ENCODE data around the gene ALG3. TPM values are rescaled to one million over a fixed set of nuclear protein-coding genes. Genes with fewer than 3 reads are reported as not detected.

Gene ALG3
- total RNA-seq, 1 donor from 2014 or later = 46.2 TPM

DNA sequence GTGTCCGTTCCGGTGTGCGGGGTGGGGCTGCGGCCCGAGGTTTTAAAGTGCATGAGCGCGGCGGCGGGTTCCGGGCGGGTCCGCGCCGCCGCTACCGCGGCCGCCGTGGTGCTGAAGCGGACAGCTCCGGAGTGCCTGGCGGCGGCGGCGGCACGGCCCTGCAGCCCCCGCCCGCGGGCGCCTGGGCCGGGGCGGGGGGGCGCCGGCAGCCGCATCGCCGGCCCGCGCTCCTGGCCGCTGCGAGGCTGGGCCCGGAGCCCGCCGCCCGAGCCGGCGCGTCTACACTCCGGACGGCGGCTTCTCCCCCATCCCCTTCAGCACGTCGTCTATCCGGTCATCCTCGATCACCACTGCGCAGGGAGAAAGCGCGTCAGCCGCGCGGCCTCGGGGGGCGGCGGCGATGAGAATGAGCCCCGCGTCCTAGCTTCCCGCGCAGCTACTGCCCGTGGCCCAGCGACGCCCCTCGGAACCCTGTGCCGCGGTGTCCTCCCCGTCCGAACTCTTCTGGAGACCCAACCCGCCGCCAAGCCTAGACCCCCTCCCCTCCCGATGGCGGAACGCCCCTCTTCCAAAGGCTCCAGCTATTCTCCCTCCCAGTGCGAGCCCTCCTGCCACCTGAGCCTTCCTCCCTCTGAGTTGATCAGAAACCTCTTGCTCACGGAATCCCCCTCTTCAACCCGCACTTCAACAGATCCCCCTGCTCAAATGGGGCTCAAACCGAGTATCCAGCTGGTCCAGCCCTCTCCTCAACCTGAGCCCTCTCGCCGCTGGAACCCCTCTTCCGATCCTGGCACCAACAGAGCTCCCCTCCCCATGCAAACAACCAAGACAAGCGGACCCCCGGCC, 11.3 kb upstream of the ALG3 start:
- DNase-seq (ENCODE audit: low spot score) = no peak

DNA sequence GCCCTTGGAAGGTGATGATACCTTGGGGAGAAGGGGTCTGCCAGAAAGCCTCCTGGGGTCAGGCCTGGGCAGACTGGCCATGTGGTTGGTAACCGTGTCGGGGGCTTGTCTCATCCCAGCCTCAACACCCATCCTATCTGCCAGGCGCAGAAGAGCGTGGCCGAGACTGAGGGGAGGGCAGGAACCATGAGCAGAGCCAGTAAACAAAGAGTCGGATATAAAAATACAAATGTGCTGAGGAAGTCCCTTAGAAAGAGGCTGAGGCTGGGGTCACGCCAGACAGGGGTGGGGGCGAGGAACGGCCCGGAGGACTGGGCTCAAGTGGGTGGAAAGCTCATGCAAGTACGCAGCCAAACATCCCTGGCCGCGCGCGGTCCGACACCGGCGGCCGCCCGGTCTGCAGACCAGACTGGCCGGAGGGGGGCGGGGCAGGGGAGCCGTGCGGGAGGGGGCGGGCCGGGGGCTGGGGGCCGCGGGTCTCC, 10.7 kb upstream of the ALG3 start:
- no peak for DNase-seq (ENCODE audit: low spot score)

DNA sequence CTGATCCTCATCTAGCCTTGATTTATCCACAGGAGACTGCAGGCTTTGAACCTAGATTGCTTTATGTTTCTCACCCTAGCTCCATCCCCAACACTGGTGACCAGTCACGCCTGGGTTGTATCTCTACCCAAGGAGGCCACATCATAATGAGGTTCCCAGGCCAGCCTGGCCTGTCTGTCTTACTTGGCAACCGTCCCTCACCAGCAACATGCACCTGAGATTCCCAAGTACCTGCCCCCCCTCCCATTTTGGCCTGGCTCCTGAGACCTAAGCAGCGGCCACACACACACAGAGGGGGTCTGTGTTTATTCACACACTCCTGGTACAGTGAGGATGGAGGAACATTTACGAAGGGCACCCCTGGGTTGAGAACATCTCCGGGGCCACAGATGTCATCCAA, 10.2 kb upstream of the ALG3 start:
- no peak for DNase-seq (ENCODE audit: low spot score)

DNA sequence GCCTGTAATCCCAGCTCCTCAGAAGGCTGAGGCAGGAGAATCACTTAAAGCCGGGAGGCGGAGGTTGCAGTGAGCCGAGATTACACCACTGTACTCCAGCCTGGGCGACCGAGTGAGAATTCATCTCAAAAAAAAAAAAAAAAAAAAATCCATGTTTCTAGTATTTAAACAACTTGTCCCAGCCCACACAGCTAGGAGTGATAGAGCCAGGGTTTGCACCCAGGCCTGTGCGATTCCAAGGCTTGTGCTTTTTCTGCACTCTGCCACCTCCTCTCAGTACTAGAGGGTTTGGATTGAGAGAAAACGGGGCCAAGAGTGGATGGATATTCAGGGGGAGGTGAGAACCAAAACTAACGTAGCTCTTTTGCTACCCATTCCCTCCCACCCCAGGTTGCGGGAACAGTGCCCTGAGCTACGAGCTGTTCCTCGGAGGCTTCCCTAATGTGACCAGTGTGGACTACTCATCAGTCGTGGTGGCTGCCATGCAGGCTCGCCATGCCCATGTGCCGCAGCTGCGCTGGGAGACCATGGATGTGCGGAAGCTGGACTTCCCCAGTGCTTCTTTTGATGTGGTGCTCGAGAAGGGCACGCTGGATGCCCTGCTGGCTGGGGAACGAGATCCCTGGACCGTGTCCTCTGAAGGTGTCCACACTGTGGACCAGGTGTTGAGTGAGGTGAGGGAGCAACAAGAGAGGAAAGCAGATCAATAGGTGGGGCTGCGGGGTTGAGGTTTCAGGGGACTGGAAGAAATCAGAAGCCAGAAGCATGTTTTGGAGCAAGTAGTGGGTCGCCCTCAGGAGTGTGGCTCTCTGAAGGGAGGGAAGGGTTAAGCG, 8.5 kb upstream of the ALG3 start:
- no peak for DNase-seq (ENCODE audit: low spot score)

DNA sequence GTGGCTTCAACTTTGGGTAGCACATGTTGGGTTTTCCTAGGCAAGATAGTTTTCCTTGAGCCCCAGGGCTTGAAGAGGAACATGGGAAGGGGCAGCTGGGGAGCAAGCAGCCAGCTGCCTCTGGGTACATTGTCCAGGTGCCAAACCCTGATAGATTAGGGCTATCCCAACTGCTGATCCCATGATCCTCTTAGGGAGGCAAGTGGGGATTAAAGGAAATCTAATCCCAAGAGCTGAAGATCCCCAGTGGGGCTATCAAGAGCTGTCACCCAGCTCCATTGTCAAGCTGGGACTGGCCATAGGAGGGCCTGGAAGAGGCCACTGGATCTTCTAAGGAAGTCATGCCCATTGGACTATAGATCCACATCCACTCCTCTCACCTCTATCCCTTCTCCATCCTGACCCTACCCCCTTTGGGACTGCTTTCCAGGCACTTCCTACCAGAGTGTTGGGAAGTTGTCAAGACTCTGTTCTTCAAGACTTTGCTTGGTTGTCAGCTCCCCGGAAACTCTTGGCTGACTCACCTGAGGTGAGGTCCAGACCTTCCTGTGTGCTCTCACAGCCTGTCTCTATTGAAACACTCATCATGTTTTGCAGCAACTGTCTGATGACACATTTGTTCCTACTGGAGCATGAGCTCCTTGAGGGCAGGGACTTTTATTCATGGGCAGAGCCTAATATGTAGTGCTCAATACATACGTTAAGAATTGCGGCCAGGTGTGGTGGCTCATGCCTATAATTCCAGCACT, 6.7 kb upstream of the ALG3 start:
- no peak for DNase-seq (ENCODE audit: low spot score)

DNA sequence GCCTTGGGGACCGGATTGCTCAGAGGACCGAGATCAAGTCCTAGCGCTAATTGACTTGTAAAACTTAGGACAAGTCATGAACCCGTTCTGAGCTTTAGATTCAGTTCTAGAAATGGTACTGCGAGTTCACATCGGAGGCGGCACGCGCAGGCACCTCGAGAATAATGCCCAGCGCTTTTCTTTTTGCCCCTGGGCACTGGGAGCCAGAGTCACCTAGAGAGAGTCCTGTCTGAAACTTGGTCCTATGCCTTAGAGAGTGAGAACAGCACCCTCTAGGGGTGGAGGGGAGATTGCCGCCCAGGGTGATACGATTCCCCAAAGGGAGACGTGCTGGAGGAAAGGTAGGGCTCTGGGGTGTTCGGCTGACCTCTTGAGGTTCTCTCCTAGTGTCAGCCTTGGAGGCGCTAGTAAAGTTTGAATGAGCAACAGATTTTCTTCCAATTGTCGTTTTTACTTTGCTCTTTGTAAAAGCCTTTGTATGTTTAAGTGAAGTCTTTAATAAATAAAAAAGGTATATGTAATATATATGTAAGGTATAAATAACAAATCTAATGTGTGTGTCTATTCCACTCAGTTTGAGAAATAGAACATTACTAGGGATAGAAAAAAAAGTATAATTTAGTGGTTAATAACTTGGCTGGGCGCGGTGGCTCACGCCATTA, 1.5 kb upstream of the ALG3 start:
- peak; percentile 90 for DNase-seq (ENCODE audit: low spot score)

DNA sequence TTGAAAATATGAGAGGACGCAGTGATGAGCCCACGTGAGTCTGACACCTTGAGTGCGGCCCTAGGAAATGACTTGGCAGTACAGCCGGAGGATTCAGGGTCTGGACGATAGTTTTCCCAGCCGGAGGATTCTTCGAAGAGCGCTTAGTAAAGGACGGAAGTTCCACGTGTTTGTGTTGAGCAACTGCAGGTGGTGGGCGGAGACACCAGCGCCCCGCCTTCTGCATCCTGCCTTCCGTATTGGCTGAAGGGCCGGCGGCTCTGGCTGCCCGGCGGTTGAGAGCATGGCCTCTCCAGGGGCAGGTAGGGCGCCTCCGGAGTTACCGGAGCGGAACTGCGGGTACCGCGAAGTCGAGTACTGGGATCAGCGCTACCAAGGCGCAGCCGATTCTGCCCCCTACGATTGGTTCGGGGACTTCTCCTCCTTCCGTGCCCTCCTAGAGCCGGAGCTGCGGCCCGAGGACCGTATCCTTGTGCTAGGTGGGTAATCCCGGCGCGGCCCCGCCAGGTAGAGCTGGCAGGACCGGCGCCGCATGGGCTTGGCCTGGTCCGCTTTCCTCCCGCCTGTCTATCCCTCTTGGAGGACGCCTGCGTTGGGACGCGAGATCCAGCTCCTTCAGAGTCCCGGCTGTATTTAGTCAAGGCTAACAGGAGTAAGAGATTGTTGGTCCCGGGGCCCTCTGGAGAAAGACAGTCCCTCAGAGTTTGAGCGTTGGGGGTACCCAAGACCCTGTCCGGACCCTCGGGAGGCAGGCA, 827 bp upstream of the ALG3 start, which contains the start of gene EEF1AKMT4:
Gene EEF1AKMT4, plus strand, starts transcription at position 261 of the 755 bp plus-strand sequence. Its CDS starts 23 bp downstream, at position 284.
- peak; percentile 96 for DNase-seq (ENCODE audit: low spot score)

DNA sequence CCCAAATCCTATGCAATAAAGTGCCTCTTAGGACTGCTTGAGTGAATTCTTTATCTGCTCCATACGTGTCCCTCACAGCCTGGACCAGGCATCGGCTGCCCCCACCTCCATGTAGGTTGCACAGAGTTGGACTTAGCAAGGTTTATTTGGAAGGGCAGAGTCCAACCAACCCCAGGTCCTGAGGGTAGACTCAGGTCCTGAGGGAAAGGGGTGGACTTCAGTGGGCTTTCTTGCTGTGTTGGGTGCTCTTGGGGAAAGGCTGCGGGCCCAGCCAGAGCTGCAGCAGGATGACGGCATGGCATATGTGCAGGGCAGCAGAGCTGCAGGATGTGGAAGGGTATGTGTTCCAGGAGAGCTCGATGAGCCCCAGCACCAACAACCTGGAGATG, 6.5 kb downstream of the ALG3 start:
- no peak for DNase-seq (ENCODE audit: low spot score)

DNA sequence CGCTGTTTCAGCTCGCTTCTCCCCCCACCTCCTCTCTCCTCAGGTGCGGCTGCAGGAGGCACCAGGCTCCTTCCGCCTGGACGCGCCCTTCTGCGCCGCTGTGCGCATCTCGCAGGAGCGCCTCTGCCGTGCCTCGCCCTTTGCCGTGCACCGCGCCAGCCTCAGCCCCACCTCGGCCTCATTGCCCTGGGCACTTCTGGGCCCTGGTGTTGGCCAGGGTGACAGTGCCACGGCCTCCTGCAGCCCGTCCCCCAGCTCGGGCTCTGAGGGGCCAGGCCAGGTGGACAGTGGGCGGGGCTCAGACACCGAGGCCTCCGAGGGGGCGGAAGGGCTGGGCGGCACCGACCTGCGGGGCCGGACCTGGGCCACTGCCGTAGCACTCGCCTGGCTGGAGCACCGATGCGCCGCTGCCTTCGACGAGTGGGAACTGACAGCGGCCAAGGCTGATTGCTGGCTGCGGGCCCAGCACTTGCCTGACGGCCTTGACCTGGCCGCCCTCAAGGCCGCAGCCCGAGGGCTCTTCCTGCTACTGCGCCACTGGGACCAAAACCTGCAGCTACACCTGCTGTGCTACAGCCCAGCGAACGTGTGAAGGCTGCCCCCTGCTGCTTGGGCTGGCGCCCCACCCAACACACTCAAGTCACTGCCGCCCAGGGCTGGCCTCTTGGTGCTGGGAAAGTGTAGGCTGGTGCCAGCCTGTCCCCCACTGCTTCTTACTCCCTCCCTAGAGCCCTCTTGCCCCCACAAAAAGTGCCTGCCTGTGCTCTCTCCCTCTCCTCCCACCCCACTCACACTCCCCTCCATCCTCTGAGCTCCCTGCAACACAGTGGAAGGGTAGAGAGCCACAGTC, 7.1 kb downstream of the ALG3 start:
- no peak for DNase-seq (ENCODE audit: low spot score)

DNA sequence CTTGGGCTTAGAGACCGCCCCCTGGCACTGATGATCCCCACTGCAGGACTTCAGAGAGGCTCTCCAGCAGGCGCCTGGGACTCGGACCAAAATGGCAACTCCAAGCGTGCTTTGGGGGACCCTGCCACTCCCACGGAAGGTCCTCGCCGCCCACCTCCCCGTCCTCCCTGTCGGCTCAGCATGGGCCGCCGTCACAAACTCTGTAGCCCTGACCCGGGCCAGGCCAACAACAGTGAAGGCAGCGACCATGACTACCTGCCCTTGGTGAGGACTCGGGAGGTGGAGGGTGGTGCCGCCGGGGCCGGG, 7.7 kb downstream of the ALG3 start:
- no peak for DNase-seq (ENCODE audit: low spot score)

DNA sequence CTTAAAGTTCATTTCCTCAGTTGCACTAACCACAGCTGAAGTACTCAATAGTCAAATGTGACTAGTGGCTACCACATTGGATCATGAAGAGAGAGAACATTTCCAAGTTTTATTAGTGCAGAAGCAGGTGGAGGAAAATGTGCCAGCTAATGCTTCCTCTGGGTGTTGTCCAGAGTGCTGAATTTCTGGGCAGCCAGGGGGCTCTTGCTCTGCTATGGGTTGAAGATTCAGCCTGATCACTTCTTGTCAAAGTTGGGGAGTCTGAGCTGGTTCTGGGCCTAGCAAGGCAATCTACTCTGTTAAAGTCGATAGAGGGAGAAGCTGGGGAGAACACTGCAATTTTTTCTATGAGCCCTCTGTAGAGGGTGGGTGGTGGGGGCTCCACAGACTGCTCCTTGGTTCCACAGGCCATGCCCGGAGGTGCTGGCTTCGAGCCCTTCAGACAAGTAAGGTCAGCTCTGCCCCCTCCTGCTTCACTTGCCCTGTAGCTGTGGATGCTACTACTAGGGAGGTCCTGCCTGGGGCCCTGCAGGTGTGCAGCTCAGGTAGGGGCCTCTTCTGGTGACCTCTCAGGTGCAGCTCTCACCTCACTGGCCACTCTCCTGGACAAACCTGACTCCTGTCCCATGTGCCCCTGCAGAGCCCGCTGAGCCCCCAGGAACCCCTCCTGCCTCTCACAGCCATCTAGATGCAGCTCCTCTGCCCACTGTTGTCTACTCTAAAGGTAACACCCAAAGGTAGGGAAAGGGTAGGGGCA, 8.2 kb downstream of the ALG3 start:
- DNase-seq (ENCODE audit: low spot score) = no peak

DNA sequence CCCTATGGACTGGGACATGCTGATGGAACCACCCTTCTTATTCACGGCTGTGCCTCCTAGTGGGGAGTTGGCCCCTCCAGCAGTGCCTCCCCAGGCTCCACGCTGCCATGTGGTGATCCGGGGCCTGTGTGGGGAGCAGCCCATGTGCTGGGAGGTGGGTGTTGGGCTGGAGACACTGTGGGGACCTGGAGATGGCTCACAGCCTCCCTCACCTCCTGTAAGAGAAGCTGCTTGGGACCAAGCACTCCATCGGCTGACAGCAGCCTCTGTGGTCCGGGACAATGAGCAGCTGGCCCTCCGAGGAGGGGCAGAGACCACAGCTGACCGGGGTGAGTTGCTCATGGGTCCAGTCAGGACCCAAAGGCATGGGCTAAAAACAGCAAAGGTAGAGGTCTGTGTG, 9.1 kb downstream of the ALG3 start:
- DNase-seq (ENCODE audit: low spot score) = no peak

DNA sequence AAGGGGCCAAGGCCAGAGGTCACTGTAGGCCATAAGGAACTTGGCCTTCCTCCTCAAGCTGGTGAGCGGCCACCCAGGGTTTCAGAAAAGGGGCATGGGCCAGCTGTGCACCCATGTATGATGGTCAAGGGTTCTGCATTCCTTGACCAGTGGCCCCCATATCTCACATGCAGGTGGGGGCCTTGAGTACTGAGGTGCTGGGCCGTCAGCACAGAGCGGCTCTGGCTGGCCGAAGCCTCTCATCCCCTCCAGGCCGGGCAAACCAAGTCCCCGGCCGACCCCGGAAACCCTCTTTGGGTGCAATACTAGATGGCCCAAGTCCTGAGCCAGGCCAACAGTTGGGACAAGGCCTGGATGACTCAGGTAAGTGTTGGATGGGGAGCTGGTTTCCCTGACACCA, 9.5 kb downstream of the ALG3 start:
- no peak for DNase-seq (ENCODE audit: low spot score)

DNA sequence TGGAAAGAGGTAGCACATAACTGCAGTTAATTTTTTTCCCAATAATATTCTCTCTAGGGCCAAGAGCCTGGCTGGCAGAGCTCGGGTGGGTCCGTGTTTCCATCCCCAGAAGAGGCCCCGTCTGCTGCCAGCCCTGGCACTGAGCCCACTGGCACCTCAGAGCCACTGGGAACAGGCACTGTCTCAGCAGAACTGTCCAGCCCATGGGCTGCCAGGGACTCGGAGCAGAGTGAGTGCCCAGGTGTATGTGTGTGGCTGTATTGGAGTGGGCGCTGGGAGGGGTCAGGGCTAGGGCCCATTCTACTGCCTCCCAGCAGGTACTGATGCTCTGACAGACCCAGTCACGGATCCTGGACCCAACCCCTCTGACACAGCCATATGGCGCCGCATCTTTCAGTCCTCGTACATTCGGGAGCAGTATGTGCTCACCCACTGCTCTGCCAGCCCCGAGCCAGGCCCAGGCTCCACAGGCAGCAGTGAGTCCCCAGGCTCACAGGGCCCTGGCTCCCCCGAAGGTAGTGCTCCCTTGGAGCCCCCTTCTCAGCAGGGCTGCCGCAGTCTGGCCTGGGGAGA, 10.4 kb downstream of the ALG3 start:
- DNase-seq (ENCODE audit: low spot score) = no peak

DNA sequence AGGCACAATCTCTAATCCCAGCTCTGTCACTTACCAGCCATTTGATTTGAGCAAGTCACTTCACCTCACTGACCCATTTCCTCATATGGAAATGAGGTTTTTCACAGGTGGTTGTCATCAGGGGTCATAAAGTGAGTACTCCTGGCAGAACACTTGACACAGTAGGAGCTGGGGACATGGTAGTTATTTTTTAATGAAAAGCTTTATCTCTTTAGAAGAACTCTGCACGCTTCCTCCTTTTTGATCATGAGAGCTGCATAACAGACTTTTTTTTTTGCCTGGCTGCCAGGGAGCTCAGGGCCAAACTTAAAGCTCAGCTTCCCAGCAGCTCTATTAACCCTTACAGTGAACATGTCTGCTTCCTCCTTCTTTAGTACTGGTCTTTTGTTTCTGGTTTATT, 11.0 kb downstream of the ALG3 start:
- DNase-seq (ENCODE audit: low spot score) = no peak

DNA sequence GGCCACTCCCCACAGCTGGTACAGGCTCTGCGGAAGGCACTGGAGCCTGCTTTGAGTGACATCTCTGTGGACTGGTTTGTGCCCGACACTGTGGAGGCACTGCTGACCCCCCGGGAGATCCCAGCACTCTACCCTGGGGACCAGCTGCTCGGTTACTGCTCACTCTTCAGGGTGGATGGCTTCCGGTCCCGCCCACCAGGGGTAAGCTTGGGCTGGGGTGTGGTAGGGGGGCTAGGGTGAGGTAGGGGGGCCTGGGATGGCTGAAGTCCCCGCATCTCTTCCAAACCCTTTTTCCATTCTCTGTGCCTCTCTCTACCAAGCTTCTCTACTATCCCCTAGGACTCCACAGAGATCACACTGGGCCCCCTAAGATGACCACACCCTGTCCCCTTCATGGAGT, 11.6 kb downstream of the ALG3 start:
- DNase-seq (ENCODE audit: low spot score) = no peak

DNA sequence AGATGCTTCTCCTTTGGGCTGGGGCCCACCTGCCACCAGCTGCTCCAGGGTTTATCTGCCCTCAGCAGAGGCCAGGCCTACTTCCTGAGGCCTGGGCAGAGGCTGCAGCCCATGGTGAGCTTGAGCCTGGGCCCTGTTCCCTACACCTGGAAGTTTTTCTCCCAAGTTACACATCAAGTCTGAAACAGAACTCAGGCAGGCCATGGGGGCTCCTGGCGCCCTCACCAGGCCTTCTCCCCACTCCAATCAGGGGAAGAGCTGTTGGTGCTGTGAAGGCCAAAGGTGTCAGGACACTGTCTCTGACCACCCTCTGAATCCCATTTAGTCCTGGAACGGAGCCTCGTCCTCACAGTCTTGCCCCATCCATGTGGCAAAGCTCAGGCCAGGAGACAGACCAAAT, 12.1 kb downstream of the ALG3 start:
- no peak for DNase-seq (ENCODE audit: low spot score)

DNA sequence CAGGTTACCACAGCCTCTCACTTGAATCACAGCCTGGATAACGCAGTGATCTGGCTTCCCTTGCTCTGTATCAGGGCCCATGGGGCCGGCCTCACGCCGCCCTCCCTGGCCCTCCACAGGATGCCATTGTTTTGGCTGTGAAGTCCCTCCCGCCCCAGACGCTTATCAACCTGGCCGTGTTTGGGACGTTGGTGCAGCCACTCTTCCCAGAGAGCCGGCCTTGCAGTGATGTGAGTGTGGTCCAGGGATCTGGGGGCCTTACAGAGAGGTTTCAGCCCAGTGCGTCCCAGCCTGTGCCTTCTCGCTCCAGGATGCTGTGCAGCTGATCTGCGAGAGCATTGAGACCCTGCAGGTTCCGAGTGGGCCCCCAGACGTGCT, 12.7 kb downstream of the ALG3 start:
- no peak for DNase-seq (ENCODE audit: low spot score)

Data from ureter (tissue), 1 donor.